GM12875 (cell line): ENCODE data around the gene TMOD3.

Experiments
- H3K4me3 ChIP-seq: one replicate; pipeline ENCODE4 v1.5.1; 2011; ENCODE audit warnings: low read depth, low read length, control low read depth
- CTCF ChIP-seq: IDR thresholded peaks from 2 replicates; pipeline ENCODE4 v1.5.1; 2011; ENCODE audit warnings: low read depth, mild to moderate bottlenecking, control low read depth, inconsistent platforms, low read length, moderate library complexity, borderline replicate concordance; ENCODE audit not compliant: insufficient read depth

The TMOD3 gene

DNA sequence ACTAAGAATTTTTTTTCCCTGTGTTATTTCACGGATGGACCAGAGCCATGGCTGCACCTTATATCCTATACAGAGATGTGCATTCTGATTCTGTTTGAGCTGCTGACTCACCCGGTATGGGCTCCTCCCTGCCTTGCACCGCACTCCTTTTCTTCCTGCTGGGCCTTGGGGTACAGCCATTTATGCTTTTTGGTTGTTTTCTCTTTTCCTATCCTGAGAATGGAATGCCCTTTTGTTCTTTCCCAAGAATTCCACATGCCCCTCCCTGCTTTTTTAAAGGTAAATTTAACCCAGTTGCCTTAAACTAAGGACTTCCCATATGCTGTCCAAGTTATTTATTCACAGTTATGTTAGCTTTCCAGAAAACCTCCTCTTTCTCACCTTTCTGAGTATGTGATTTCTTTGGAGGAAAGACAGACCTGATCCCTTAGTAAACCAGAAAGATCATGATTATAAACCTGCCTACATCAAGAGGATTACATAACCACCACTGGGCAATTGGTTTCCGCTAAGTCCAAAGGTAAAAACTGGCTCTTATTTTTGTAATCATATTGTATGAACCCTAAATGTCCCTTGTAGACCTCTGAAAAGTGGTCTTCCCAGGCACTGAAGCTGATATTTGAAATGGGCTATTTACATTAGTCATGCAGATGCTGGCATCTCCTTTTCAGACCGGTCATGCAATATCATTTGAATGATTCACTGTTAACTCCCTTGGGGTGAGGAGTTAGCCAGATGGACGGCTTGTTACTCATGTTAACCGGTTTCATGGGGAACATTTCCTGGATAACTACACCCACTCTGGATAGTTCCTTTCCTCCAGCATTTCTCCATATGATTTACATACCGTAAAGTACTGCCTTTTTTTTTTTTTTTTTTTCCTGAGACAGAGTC, 45.5 kb downstream of the TMOD3 start:
- no peak for TF ChIP-seq CTCF
- H3K4me3 ChIP-seq: no peak overlapping the region

DNA sequence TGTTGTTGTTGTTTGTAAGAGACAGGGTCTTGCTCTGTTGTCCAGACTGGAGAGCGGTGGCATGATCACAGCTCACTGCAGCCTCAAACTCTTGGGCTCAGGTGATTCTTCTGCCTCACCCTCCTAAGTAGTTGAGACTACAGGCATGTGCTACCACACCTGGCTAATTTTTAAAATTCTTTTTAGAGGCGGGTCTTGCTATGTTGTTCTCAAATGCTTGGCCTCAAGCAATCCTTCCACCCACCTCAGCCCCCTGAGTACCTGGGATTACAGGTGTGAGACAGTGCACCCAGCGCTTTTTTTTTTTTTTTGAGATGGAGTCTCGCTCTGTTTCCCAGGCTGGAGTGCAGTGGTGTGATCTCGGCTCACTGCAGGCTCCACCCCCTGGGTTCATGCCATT, 46.7 kb downstream of the TMOD3 start:
- no peak for TF ChIP-seq CTCF
- no peak overlapping the region for H3K4me3 ChIP-seq

- TF ChIP-seq CTCF: no peak
- H3K4me3 ChIP-seq: no peak overlapping the region
Observed at GRCh38 chr15:51878446-51879386, 49.3 kb downstream of the TMOD3 start.

DNA sequence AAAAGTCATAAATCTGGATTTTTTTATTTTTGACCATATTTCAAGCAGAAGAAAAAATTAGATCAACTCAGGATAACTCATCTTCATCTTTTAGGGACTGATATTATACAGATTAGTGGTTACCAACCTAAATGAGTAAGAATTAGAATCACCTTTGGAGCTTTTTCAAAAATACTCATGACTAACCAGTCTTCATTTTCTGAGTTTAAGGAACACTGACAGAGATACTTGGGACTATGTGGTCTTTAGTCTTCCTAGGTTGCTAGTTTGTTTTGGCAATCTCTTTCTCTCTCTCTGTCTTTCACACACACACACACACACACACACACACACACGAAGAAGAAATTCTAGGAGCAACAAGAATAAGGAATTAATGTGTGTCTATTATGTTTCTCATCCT, 50.1 kb downstream of the TMOD3 start:
- TF ChIP-seq CTCF: no peak
- no peak overlapping the region for H3K4me3 ChIP-seq

DNA sequence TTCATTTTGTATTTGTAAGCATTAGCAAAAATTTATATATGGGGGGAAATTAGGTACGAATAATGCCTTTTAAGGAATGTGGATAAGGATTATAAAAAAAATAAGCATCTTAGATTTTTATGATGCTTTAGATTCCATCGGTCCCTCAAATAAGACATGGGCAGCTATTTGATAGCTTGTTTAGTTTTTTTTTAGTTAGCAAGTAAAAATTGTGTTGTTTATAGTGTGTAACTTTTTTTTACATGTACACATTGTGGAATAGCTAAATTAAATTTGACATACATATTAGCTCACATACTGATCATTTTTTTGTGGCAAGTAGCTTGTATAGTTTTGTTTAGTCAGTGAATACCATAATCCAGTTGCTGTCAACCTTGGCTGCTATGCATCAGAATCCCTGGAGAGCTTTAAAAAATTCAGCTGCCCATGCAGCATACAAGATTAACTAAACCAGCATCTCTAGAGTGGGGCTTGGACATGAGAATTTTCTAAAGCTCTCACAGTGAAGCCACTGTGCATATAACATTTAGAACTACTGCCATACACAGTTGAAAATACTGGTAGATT, 53.9 kb downstream of the TMOD3 start:
- no peak for TF ChIP-seq CTCF
- no peak overlapping the region for H3K4me3 ChIP-seq

DNA sequence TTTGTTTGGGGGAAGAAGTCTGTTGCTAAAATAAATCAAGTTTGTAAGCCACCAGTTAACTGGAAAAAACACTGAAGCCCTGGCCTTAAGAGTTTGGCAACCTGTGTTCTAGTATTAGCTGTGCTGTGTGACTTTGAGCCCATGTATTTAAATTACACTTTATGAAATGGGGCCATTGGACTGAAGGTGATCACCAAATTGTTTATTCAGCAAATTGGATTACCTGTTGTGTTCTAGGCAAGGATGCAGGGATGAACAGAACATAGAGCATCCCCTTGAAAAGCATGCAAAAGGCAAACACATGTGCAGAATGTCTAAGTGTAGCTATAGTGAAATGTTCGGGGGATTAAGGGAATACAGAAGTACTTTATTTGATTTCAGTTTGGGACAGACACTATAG, 54.6 kb downstream of the TMOD3 start:
- TF ChIP-seq CTCF: no peak
- H3K4me3 ChIP-seq: no peak overlapping the region
